ENCODE results near the gene XYLT1.

DNA sequence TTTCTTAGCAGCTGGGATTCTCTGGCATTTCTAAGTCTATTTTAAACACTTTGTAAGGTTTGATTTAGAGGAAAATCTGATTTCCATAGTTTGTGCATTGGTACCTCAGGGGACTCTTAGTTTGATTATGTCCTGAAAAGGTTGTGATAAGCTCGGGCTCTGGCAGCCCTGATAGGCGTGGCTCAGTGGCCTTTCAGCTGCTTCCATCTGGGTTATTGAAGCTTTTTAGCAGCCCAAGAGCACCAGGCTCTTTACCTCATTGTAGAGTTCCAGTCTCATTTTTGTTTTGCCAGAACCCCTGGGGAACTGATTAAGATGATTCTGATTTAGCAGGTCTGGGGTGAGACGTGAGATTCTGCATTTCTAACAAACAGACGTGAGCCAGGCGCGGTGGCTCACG lies 412.3 kb downstream of the XYLT1 start:
- TF ChIP-seq EGR1 (IDR thresholded peaks at IDR 0.05) (no peak), TEAD4 (IDR thresholded peaks at IDR 0.05) (no peak), CREB1 (IDR thresholded peaks at IDR 0.05; ENCODE audit: low read depth) (no peak), TAF1 (IDR thresholded peaks at IDR 0.05; ENCODE audit: low read depth) (no peak), EP300 (IDR thresholded peaks at IDR 0.05; ENCODE audit: borderline replicate concordance) (no peak), YY1 (IDR thresholded peaks at IDR 0.05; ENCODE audit: low read depth) (no peak), RAD21 (IDR thresholded peaks at IDR 0.05; ENCODE audit: low read depth) (no peak), NFIC (IDR thresholded peaks at IDR 0.05) (no peak), ZBTB7A (IDR thresholded peaks at IDR 0.05; ENCODE audit: low read depth) (no peak), CEBPB (IDR thresholded peaks at IDR 0.05) (no peak), FOXM1 (IDR thresholded peaks at IDR 0.05; ENCODE audit: borderline replicate concordance, low read depth) (no peak)
- TF ChIP-seq, protein P1, sequence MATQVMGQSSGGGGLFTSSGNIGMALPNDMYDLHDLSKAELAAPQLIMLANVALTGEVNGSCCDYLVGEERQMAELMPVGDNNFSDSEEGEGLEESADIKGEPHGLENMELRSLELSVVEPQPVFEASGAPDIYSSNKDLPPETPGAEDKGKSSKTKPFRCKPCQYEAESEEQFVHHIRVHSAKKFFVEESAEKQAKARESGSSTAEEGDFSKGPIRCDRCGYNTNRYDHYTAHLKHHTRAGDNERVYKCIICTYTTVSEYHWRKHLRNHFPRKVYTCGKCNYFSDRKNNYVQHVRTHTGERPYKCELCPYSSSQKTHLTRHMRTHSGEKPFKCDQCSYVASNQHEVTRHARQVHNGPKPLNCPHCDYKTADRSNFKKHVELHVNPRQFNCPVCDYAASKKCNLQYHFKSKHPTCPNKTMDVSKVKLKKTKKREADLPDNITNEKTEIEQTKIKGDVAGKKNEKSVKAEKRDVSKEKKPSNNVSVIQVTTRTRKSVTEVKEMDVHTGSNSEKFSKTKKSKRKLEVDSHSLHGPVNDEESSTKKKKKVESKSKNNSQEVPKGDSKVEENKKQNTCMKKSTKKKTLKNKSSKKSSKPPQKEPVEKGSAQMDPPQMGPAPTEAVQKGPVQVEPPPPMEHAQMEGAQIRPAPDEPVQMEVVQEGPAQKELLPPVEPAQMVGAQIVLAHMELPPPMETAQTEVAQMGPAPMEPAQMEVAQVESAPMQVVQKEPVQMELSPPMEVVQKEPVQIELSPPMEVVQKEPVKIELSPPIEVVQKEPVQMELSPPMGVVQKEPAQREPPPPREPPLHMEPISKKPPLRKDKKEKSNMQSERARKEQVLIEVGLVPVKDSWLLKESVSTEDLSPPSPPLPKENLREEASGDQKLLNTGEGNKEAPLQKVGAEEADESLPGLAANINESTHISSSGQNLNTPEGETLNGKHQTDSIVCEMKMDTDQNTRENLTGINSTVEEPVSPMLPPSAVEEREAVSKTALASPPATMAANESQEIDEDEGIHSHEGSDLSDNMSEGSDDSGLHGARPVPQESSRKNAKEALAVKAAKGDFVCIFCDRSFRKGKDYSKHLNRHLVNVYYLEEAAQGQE (IDR thresholded peaks at IDR 0.05; ENCODE audit: low read depth) = no peak
- TF ChIP-seq, protein P2, sequence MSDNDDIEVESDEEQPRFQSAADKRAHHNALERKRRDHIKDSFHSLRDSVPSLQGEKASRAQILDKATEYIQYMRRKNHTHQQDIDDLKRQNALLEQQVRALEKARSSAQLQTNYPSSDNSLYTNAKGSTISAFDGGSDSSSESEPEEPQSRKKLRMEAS (IDR thresholded peaks at IDR 0.05) = no peak
- TF ChIP-seq, protein P3, sequence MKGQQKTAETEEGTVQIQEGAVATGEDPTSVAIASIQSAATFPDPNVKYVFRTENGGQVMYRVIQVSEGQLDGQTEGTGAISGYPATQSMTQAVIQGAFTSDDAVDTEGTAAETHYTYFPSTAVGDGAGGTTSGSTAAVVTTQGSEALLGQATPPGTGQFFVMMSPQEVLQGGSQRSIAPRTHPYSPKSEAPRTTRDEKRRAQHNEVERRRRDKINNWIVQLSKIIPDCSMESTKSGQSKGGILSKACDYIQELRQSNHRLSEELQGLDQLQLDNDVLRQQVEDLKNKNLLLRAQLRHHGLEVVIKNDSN (IDR thresholded peaks at IDR 0.05) = no peak

Data from Ishikawa (cell line).